ENCODE measurements around the gene SNRK. TPM values are rescaled to one million over a fixed set of nuclear protein-coding genes. Genes with fewer than 3 reads are reported as not detected.

Gene SNRK
- total and polyA plus RNA-seq, 2 experiments from 2014 or later, result 5.5 to 18.8 TPM

GRCh38 chr3:43390255-43390588 lies 103.9 kb downstream of the SNRK start (continued):
- TF ChIP-seq EZH2phosphoT487 (IDR thresholded peaks at IDR 0.05; ENCODE audit: unreplicated experiment), result no peak
- TF ChIP-seq EZH2 (IDR thresholded peaks at IDR 0.05; ENCODE audit: low read depth, unreplicated experiment), result no peak
- no peak for TF ChIP-seq CREB1 (CRISPR knock-in tag; IDR thresholded peaks at IDR 0.05; ENCODE audit: low read depth)
- TF ChIP-seq NANOG (IDR thresholded peaks at IDR 0.05; ENCODE audit: borderline replicate concordance), result no peak
- TF ChIP-seq CTCF (conservative IDR thresholded peaks at IDR 0.05; ENCODE audit: low read depth in 2 of 2), result no peak

- H3K27me3 Mint-ChIP-seq (ENCODE audit: insufficient read depth, low read depth, poor library complexity), result peaks cover 7% of the 10 kb centered on the region
- no peaks in the 10 kb centered on the region for H3F3A ChIP-seq (replicated peaks; ENCODE audit: low read depth)
- H3K27ac ChIP-seq (ENCODE audit: low read depth), result no peak overlapping the region
- H3K4me2 ChIP-seq, result no peak overlapping the region
- peaks cover 10% of the 10 kb centered on the region; the same call in 2 of the 3 replicates for H3K4me1 Mint-ChIP-seq
- no peaks in the 10 kb centered on the region for H3K4me1 ChIP-seq (ENCODE audit: insufficient read depth)
- H3K4me3 ChIP-seq, result no peak overlapping the region
- no peak overlapping the region for H3K4me3 Mint-ChIP-seq
- H3K9me3 Mint-ChIP-seq, result no peaks in the 10 kb centered on the region
- ATAC-seq (no peak), DNase-seq (ENCODE audit: low spot score) (no peak)
- H3K36me3 ChIP-seq (ENCODE audit: insufficient read depth), result no peaks in the 10 kb centered on the region
- no peak overlapping the region for H2AFZ ChIP-seq
- H3K9me2 ChIP-seq (ENCODE audit: insufficient read depth), result peaks cover 14% of the 10 kb centered on the region; the same call in 1 of the 2 replicates
- H4K20me1 ChIP-seq (replicated peaks; ENCODE audit: insufficient read depth), result no peaks in the 10 kb centered on the region; the same call in 1 of the 2 replicates
- H3K27me3 ChIP-seq (ENCODE audit: insufficient read depth), result no peaks in the 10 kb centered on the region
- no peak overlapping the region for H3K27ac Mint-ChIP-seq
- no peaks in the 10 kb centered on the region; the same call in 2 of the 3 replicates for H3K36me3 Mint-ChIP-seq (ENCODE audit: low read depth)
- H3K79me2 ChIP-seq (replicated peaks; ENCODE audit: insufficient read depth), result no peaks in the 10 kb centered on the region
- no peak for TF ChIP-seq ZNF462 (CRISPR knock-in tag; IDR thresholded peaks at IDR 0.05)
- no peak for TF ChIP-seq NANOG (IDR thresholded peaks at IDR 0.05; ENCODE audit: borderline replicate concordance)
- TF ChIP-seq, protein P1, sequence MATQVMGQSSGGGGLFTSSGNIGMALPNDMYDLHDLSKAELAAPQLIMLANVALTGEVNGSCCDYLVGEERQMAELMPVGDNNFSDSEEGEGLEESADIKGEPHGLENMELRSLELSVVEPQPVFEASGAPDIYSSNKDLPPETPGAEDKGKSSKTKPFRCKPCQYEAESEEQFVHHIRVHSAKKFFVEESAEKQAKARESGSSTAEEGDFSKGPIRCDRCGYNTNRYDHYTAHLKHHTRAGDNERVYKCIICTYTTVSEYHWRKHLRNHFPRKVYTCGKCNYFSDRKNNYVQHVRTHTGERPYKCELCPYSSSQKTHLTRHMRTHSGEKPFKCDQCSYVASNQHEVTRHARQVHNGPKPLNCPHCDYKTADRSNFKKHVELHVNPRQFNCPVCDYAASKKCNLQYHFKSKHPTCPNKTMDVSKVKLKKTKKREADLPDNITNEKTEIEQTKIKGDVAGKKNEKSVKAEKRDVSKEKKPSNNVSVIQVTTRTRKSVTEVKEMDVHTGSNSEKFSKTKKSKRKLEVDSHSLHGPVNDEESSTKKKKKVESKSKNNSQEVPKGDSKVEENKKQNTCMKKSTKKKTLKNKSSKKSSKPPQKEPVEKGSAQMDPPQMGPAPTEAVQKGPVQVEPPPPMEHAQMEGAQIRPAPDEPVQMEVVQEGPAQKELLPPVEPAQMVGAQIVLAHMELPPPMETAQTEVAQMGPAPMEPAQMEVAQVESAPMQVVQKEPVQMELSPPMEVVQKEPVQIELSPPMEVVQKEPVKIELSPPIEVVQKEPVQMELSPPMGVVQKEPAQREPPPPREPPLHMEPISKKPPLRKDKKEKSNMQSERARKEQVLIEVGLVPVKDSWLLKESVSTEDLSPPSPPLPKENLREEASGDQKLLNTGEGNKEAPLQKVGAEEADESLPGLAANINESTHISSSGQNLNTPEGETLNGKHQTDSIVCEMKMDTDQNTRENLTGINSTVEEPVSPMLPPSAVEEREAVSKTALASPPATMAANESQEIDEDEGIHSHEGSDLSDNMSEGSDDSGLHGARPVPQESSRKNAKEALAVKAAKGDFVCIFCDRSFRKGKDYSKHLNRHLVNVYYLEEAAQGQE (IDR thresholded peaks at IDR 0.05; ENCODE audit: unreplicated experiment), result no peak
- TF ChIP-seq POLR2AphosphoS5 (IDR thresholded peaks at IDR 0.05; ENCODE audit: low read depth), result no peak
- TF ChIP-seq STAT1 (IDR thresholded peaks at IDR 0.05; ENCODE audit: unreplicated experiment), result no peak
- TF ChIP-seq JUNB (IDR thresholded peaks at IDR 0.05; ENCODE audit: unreplicated experiment), result no peak
- no peak for TF ChIP-seq CTCF (conservative IDR thresholded peaks at IDR 0.05; ENCODE audit: low read depth in 2 of 2)
- no peak for TF ChIP-seq EZH2phosphoT487 (IDR thresholded peaks at IDR 0.05; ENCODE audit: unreplicated experiment)
These were observed 105.3 kb downstream of the SNRK start for GRCh38 chr3:43391621-43392020.

All from GM23338 (cell line).